NB4 (cell line): ENCODE measurements around the gene NFE2L3.
"Not testable (repeated sequence)": the region's sequence is repeated elsewhere in the genome, so short reads cannot be mapped to it uniquely, and the experiment has no call there.

Experiments used
- CTCF ChIP-seq: IDR thresholded peaks from one replicate; pipeline ENCODE4 v1.5.1; 2012; ENCODE audit warnings: low read depth, low read length
- MAX ChIP-seq: IDR thresholded peaks from 2 replicates; pipeline ENCODE4 v1.6.1; 2011; ENCODE audit warnings: low read depth, low read length
- MYC ChIP-seq: IDR thresholded peaks from 2 replicates; pipeline ENCODE4 v1.6.1; 2011; ENCODE audit warnings: low read depth, low read length
- POLR2A ChIP-seq: IDR thresholded peaks from 2 replicates; pipeline ENCODE4 v1.6.1; 2011; ENCODE audit warnings: mild to moderate bottlenecking; ENCODE audit not compliant: insufficient read length; ENCODE audit errors: extremely low read depth

GRCh38 chr7:26176696-26177095 lies 24.7 kb downstream of the NFE2L3 start:
- not testable (repeated sequence) for TF ChIP-seq CTCF, MAX, POLR2A, MYC
